IMR-90 (cell line): ENCODE results near the gene SETD2.

Experiments
- CEBPB ChIP-seq: IDR thresholded peaks from 2 replicates; pipeline ENCODE4 v1.6.1; 2012; ENCODE audit warnings: low read depth, low read length, improper control_type of control experiment
- CHD1 ChIP-seq: IDR thresholded peaks from 2 replicates; pipeline ENCODE4 v1.6.1; 2012; ENCODE audit warnings: low read depth, low read length, improper control_type of control experiment
- FOS ChIP-seq: fragments of 150-350 bp; IDR thresholded peaks from 2 replicates; pipeline ENCODE4 v1.6.1; 2016; ENCODE audit warnings: low read depth, low read length
- POLR2A ChIP-seq: IDR thresholded peaks from 2 replicates; pipeline ENCODE4 v1.6.1; 2012; ENCODE audit warnings: mild to moderate bottlenecking, low read depth, low read length
- RFX5 ChIP-seq: IDR thresholded peaks from 2 replicates; pipeline ENCODE4 v1.8.0; 2012; ENCODE audit warnings: low read depth, mild to moderate bottlenecking, low read length, moderate library complexity
- SMC3 ChIP-seq: fragments of 150-350 bp; IDR thresholded peaks from 2 replicates; pipeline ENCODE4 v1.6.1; 2016; ENCODE audit warnings: low read depth, mild to moderate bottlenecking, antibody characterized with exemption, low read length, moderate library complexity
- TF ChIP-seq, protein P1 (sequence below): conservative IDR thresholded peaks from 2 replicates; pipeline ENCODE4 v1.5.1; 2012; ENCODE audit warnings: mild to moderate bottlenecking, low read depth, low read length, improper control_type of control experiment

DNA sequence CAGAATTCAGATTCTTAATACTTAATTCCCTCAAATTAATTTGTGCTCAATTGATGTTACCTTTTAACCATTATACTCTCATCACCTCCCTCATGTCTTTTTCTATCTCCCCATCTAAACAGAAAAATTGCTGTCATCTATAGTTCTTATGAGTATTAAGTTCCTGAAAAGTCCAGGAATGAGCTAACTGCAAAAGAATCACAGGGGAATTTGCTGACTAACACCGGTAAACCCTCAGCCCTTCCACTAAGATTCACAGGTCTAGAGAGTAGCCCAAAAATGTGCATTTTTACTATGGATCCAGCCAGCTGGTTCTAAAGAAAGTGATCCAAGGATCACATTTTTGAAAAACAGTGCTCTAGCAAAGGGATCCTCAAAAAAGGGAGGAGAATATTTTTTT, 67.0 kb downstream of the SETD2 start:
- TF ChIP-seq SMC3: no peak
- no peak for TF ChIP-seq CEBPB
- TF ChIP-seq, protein P1, sequence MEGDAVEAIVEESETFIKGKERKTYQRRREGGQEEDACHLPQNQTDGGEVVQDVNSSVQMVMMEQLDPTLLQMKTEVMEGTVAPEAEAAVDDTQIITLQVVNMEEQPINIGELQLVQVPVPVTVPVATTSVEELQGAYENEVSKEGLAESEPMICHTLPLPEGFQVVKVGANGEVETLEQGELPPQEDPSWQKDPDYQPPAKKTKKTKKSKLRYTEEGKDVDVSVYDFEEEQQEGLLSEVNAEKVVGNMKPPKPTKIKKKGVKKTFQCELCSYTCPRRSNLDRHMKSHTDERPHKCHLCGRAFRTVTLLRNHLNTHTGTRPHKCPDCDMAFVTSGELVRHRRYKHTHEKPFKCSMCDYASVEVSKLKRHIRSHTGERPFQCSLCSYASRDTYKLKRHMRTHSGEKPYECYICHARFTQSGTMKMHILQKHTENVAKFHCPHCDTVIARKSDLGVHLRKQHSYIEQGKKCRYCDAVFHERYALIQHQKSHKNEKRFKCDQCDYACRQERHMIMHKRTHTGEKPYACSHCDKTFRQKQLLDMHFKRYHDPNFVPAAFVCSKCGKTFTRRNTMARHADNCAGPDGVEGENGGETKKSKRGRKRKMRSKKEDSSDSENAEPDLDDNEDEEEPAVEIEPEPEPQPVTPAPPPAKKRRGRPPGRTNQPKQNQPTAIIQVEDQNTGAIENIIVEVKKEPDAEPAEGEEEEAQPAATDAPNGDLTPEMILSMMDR: no peak
- no peak for TF ChIP-seq RFX5
- TF ChIP-seq POLR2A: no peak
- no peak for TF ChIP-seq FOS
- TF ChIP-seq CHD1: no peak
